CD1c-positive myeloid dendritic cell (primary cell): ENCODE data around the gene TMEM94.

Experiments used
- DNase-seq: peaks from one replicate; pipeline ENCODE4 v3.0.0-alpha.2; 2016; ENCODE audit errors: extremely low spot score

The TMEM94 gene

GRCh38 chr17:75496005-75496404 is 39.6 kb downstream of the TMEM94 start:
- DNase-seq, result no peak

DNA sequence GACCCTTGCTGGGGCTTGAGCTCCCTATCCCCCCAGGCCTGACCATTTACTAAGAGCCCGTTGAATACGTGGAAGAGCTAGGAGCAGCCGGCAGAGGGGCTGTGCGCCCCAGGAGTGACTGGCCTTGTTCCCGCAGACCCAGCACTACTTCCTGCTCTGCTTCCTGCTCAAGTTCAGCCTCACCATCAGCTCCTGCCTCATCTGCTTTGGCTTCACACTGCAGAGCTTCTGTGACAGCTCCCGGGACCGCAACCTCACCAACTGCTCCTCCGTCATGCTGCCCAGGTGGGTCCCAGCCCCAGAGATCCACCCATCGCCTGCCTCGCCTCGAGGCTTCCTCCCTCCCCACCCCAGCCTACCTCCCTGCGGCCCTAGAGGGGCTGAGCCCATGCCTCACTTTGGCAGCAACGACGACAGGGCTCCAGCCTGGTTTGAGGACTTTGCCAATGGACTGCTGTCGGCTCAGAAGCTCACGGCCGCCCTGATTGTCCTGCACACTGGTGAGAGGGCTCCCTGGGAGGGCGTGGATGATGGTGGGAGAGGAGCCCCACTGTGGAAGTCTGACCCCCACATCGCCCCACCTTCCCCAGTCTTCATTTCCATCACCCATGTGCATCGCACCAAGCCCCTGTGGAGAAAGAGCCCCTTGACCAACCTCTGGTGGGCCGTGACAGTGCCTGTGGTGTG is 41.7 kb downstream of the TMEM94 start:
- DNase-seq, result no peak

DNA sequence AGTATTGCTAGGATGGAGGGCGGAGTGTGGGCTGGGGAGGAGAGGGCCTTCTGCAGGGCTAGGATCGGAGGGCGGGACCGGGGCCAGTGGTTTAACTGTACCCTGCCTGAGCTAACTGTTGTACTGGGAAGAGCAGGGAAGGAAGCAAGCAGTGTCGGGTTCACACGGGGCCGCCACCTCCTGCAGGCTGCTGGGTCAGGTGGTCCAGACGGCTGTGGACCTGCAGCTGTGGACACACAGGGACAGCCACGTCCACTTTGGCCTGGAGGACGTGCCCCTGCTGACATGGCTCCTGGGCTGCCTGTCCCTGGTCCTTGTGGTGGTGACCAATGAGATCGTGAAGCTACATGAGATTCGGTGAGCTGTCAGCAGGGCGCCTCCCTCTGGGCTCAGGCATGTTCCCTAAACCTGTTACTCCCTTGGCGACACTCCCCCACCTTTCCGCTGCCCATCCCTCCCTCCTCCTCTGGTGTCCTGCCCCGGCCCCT is 42.3 kb downstream of the TMEM94 start:
- DNase-seq, result no peak

GRCh38 chr17:75499313-75500022 is 43.0 kb downstream of the TMEM94 start:
- DNase-seq, result no peak

- DNase-seq, result no peak
Measured at GRCh38 chr17:75500419-75501216, 44.2 kb downstream of the TMEM94 start.

DNA sequence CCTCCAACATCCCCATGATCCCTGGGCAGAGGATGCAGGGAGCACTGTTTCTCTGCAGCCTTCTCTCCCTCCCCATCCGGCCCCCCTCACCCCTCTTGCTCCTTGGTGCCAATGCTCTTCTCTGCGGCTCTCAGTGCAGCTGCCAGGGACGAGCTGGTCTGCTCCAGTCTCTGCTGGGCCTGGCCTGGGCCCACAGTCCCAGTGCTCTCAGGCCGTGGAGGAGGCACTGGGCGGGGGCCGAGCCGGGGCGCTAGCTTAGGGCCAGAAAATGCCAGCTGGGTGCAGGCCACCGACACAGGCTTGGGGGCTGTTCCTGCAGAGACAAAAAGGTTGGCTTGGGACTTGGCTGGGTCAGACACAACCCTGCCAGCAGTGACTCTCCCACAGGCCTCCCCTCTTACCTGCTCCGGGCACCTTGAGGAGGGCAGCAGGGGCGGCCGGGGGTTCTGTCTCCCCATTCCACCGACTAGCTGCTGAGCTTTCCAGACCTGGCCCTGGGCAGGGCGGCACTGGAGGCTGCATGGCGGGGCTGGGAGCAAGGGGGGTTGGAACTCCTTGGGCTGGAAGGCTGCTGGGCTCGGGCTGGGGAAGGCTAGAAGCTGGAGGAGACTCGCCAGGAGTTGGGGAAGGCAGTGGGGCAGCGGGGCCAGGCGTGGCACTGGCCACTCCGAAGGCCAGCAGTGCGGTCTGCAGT is 45.1 kb downstream of the TMEM94 start:
- DNase-seq, result no peak

DNA sequence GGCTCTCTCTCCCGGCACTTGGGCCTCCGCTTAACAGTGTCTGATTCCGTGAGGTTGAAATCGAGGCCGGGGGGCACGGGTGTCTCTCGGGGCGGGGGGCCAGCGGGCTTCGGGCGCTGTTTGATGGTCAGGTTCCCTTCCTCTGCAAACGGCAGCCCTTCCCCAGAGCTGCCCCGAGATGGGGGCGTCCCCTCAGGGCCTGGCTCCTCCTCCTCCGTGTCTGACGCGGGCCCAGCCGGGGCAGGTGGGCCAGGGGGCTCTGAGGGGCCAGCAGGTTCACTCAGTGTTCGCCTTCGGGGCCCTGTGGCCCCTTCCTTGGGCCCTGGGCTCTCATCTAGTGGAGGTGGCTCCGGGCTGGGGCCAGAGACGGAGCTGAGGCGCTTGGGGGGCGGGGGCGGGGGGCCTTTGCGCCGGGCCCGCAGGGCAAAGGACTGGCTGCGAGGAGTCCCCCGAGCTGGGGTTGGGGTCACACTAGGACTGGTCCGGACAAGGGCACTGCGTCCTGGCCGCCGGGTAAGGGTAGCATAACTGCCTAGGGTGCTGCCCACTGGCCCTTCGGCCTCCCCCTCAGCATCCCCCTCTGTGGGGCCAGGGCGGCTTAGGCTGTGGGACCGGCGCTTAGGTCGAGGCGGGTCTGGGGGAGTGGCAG is 45.8 kb downstream of the TMEM94 start:
- no peak for DNase-seq

- no peak for DNase-seq
Measured at GRCh38 chr17:75502721-75503329, 46.4 kb downstream of the TMEM94 start.

GRCh38 chr17:75503337-75503950 is 47.0 kb downstream of the TMEM94 start:
- no peak for DNase-seq

- DNase-seq, result no peak
Measured at GRCh38 chr17:75503976-75504346, 47.5 kb downstream of the TMEM94 start.

DNA sequence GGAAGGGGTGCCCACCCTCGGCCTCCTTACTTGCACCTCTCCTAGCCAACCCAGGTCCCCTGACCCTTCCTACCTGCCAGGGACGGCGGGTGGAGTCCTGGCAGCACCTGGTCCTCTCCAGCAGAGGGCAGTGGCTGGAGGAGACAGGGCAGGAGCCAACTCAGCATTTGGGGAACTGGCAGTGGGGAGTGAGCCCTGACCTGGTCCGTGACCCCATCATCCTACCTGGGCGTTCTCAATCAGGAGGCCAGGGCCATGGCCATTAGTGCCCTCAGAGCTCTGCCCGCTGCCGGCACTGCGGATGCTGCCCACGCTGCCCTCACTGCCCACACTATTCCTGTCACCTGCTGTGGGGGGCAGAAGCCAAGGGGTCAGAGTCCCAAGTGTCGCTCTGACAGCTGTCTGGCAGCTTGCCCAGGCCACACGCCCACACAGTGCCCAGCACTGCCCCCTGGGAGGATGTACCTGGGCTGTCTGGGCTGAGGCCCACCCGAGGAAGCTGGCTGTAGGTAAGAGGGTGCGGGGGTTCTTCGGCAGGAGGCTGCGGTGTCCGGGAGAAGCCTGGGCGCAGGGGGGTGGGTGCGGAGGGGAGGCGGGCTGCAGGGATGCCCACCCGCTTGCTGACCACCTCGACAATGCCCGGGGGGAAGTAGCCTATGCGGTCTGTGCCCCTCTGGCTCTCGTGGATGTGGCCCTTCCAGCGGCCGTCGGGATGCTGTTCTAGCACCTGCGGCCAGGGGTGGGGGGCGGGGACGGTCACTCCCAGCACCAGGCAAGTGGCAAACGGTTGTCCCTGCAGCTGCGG is 48.1 kb downstream of the TMEM94 start:
- peak; percentile 44 for DNase-seq

DNA sequence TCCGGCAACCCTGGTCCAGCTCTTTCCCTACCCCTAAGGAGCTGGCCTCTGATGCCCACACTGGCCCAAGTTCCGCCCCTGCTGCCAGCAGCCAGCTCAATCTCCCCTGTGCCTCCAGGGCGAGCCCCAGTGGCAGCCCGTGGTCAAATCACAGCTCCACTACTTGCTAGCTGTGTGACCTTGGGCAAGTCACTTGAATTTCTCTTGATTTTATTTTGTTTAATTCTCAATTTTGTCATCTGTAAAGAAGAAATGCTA is 48.6 kb downstream of the TMEM94 start:
- no peak for DNase-seq

- DNase-seq, result no peak
Measured at GRCh38 chr17:75505640-75506039, 49.2 kb downstream of the TMEM94 start.

DNA sequence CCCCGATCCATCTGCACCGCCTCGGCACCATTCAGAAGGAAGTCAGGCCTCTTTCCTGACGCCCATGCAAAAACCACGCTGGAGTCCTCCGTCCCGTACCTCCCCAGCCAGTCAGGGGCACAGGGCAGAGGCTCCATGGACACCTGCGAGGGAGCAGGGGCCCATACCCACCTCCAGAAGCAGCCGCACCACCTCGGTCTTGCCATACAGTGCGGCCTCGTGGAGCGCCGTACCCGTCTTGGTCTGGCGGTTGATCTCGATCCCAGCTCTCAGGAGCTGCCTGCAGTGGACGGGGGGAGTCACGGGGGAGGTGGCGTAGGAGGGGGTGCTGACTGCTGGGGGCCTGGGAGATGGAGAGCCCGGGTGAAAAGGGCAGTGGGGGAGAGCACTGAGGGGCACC is 49.7 kb downstream of the TMEM94 start:
- DNase-seq, result no peak

- DNase-seq, result no peak
Measured at GRCh38 chr17:75506888-75507287, 50.5 kb downstream of the TMEM94 start.

- no peak for DNase-seq
Measured at GRCh38 chr17:75507733-75508719, 51.6 kb downstream of the TMEM94 start.

- DNase-seq, result no peak
Measured at GRCh38 chr17:75508931-75509361, 52.5 kb downstream of the TMEM94 start.

GRCh38 chr17:75509528-75510258 is 53.3 kb downstream of the TMEM94 start:
- no peak for DNase-seq
